ENCODE measurements around the gene ALDH3A2.

GRCh38 chr17:19712436-19713004 lies 64.0 kb downstream of the ALDH3A2 start:
- no peak for TF ChIP-seq CREB5 (CRISPR knock-in tag; IDR thresholded peaks at IDR 0.05; ENCODE audit: low read depth)
- no peak for TF ChIP-seq ESRRG (CRISPR knock-in tag; IDR thresholded peaks at IDR 0.05)
- TF ChIP-seq PATZ1 (CRISPR knock-in tag; IDR thresholded peaks at IDR 0.05; ENCODE audit: borderline replicate concordance), result no peak
- no peak for TF ChIP-seq PPARA (CRISPR knock-in tag; IDR thresholded peaks at IDR 0.05; ENCODE audit: borderline replicate concordance)
- TF ChIP-seq ZFP30 (CRISPR knock-in tag; IDR thresholded peaks at IDR 0.05), result no peak
- no peak for TF ChIP-seq ZNF565 (CRISPR knock-in tag; conservative IDR thresholded peaks at IDR 0.05; ENCODE audit: low read depth)
- TF ChIP-seq ZFP3 (CRISPR knock-in tag; IDR thresholded peaks at IDR 0.05), result no peak
- no peak for TF ChIP-seq TSHZ2 (CRISPR knock-in tag; IDR thresholded peaks at IDR 0.05)
- TF ChIP-seq ZNF8 (CRISPR knock-in tag; IDR thresholded peaks at IDR 0.05), result no peak
- TF ChIP-seq OSR1 (CRISPR knock-in tag; IDR thresholded peaks at IDR 0.05), result no peak
- TF ChIP-seq POU6F1 (CRISPR knock-in tag; IDR thresholded peaks at IDR 0.05; ENCODE audit: borderline replicate concordance, low read depth), result no peak
- TF ChIP-seq TOX (CRISPR knock-in tag; IDR thresholded peaks at IDR 0.05; ENCODE audit: borderline replicate concordance), result no peak
- TF ChIP-seq CSDC2 (CRISPR knock-in tag; IDR thresholded peaks at IDR 0.05), result no peak

All from SK-N-SH treated with all-trans-retinoic acid at 6 μM for 48 hours (cell line).